Hematopoietic multipotent progenitor cell treated with erythropoietin and hydrocortisone succinate and interleukin-3 and kit ligand, for 15 days (in vitro differentiated cells): ENCODE data around the gene IDH2.
"Not testable (repeated sequence)": the region's sequence is repeated elsewhere in the genome, so short reads cannot be mapped to it uniquely, and the experiment has no call there.

Experiments
- DNase-seq: peaks from one replicate; pipeline ENCODE4 v3.0.0-alpha.2; 2015; ENCODE audit warnings: low spot score

The IDH2 gene

GRCh38 chr15:90114451-90114901 is 12.2 kb upstream of the IDH2 start:
- DNase-seq, result no peak

DNA sequence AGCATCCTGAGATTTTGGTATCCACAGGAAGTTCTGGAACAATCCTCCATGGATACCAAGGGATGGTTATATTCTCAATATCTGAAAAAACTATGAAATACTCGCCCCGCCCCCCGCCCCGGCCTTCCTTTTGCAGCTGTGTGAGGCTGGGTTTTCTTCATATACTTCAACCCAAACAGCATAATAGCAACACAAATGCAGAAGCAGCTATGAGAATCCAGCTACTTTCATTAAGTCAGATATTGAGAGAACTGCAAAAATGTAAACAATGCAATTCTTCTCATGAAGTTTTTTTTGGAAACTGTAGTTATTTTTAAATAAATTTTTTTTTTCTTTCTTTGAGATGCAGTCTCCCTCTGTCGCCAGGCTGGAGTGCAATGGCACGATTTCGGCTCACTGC is 10.9 kb upstream of the IDH2 start:
- DNase-seq, result no peak

DNA sequence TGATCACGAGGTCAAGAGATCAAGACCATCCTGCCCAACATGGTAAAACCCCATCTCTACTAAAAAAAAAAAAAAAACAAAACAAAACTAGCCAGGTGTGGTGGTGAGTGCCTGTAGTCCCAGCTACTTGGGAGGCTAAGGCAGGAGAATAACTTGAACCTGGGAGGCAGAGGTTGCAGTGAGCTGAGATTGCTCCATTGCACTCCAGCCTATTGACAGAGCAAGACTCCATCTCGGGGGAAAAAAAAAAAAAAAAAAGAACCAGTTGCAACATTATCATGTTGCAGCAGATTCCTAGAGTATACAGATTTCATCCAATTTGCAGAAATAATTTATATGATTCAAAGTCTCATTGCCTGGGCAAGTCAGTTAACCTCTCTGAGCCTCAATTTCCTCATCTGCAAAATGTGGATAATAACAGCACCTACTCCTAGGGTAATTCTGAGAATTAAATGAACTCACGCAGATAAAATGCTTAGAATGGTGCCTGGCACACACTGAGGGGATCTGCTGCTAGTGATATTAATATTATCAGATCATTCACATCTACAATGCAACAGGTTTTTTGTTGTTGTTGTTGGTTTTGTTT is 7.0 kb upstream of the IDH2 start:
- DNase-seq, result peak; percentile 41

- not testable (repeated sequence) for DNase-seq
Measured at GRCh38 chr15:90108038-90108437, 5.8 kb upstream of the IDH2 start.

DNA sequence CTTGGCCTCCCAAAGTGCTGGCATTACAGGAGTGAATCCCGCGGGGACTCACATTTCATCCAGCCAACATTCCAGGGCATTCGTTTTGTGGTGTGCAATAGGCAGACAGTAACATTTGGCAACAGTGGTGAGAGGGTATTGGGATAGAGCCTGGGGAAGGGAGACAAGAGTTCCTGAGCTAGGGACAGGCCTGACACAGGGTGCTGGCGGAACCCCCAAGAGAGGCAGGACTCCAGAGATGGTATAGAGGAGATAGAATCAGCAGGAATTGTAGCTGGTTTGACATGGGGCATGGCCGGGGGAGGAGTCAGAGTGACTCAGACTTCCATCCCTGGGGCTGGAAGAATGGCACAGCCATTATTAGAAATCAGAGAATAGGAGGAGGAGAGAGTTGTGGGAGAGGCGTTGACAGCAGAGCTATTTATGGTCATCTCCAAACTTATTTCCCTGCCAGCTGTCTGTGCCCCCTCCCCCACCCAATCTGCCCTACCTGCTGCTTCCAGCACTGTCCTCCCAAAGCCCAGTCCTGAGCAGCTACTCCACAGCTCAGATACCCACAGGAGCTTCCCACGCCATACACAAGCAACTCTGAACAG is 4.4 kb upstream of the IDH2 start:
- DNase-seq, result no peak

- no peak for DNase-seq
Measured at GRCh38 chr15:90105521-90105920, 3.3 kb upstream of the IDH2 start.

DNA sequence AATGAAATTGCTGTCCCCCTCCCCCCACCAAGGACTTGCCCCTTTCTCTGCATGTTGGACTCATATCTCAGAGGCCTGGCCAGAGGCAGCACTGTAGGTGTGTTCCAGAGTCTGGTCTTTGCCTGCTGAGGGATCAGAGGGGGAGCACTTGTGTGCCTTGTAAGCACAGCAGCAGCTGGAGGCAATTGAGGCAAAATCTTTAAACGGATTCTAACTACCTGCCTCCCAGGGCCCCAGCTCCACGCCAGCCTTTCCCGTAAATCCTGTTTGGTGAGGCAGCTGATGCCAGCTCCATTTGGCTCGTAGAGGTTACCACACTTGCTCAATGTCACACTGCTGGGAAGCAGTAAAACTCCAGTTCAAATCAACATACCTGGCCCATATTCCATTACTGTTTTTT is 2.3 kb upstream of the IDH2 start:
- no peak for DNase-seq

- DNase-seq, result no peak
Measured at GRCh38 chr15:90103701-90104329, 1.5 kb upstream of the IDH2 start.

DNA sequence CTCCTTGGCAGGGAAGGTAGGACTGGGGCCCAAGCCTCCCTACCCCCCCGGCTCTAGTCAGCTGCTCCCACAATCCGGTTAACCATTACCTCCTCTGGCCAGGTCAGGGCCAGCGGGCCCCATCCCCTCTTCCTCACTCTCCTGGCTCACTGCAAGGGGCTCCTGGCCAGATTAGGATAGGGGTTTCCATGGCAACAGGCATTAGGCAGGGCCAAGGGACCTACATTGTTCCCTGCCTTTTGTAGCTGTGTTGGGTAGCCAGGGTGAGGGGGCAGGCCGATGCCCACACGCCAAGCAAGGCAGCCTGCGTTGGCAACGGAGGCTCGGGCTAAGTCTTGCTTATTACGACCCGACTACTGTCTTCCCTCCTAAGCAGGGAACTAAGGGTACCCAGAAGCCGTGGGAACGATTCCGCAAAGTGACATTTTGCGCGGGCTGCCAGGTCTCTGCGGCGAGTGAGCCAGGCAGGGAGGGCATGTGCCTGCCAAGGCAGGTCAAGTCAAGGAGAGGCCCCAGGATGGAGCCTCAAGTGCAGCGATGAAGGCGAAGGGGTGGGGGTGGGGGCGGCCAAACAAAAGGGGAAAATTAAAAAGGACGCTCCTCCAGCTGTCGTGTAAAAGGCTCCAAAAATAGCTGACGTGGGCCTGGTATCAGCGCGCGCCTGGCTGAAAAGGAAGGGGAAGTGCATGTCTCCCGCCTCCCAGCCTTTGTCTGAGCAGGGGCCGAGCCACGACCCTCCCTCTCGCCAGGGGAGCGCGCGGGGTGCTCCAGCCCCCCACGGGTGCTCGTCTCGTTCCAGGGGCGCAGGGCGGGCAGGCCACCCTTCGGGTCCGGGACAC is 919 bp downstream of the IDH2 start:
- DNase-seq, result peak; percentile 34

DNA sequence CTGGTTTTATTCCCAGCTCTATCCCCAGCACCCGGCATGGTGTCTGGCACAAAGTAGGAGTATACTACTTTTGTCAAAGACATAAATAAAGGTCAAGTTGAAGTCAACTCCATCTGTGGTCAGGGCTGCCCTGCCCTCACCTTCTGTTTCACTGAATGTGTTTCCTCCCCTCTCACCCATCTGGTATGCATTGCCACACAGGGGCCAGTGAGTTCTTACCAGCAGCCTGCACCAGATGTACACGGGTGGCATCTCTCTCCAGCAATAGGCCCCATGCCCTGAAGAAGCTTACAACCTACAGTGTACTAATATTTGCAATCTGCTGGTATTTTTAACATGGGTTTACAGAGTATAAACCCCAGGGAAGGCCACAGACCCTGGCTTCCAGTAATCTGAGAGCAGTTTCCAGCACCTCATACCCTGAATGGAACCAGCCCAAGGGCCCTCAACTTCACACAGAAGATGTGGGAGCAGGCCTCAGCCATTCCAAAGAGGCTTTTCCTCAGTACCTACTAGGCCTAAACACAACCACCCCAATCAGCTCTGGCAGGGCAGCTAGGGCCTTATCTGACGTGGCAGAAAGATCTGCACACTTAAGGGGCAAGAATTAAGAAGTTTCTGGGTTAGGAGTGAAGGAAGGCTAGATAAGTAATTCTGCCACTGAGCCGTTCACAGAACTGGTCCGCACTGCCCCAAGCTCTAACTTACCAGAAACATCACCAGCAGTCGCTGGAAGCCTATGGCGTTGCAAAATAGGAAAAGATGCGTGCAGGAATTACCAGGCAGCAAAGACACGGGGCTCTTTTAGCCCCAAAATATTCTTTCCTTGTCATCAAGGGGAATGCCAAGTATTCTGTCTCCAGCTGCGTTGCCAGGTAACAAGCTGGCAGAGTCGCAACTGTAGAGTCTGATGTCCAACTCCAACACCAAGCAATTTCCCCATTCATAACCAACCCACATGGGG is 2.1 kb downstream of the IDH2 start:
- DNase-seq, result peak; percentile 76

DNA sequence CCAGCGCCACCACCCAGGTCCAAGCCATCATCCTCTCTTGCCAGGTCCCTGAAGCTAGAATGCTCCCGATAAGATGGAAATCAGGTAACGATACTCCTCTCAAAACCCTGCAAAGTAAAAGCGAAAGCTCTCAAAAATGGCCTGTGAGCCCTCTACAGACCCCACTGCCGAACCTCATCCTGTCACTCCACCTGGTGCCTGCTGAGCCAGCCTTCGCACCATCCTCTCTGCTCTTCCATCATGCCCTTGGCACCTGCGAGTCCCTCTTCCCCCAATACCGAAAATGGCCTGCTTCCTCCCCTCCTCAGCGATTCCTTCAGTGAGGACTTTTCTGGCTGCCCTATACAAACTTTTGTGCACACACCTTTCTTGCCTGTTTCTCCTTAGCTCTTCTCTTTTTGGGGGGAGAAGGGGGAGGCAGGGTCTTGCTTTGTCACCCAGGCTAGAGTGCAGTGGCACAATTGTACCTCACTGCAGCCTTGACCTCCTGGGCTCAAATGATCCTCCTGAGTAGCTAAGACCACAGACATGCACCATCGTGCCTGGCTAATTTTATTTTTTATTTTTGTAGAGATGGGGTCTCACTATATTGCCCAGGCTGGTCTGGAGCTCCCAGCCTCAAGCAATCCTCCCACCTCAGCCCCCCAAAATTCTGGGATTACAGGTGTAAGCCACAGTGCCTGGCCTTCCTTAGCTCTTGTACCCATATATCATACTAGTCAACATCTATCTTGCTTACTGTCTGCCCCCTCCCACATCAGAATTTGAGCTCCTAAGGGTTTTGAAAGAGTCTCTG is 3.0 kb downstream of the IDH2 start:
- DNase-seq, result no peak

DNA sequence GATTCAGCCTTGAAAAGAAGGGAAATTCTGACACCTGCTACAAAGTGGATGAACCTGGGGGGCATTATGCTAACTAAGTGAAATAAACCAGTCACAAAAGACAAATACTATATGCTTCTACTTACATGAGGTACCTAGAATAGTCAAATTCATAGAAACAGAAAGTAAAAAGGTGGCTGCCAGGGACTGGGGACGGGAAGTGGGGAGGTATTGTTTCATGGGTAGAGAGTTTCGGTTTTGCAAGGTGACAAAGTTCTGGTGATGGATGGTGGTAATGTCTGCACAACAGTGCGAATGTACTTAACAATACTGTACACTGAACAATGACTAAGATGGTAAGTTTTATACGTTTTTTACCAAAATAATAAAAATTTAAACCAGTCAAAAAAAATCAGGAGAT is 4.8 kb downstream of the IDH2 start:
- DNase-seq, result peak; percentile 17

DNA sequence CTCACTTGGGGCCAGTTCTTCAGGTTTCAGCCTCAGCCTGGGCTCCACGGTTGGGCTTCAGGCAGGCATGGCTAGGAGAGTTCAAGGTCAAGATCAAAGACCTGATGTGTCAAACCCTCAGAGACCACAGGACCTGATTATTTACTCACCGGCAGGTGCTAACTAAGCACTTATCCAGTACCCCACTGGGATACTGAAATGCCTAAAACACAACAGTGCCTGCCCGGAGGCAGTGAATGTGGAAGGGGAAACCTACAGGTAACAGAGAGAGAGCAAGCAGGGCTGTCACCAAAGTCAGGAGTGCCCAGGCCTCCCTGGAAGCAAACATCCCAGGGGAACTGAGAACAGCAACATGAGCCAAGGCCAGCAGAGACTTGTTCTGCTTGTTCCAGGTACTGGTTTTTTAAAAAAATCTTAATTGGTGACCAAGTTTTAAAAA is 6.7 kb downstream of the IDH2 start:
- no peak for DNase-seq

GRCh38 chr15:90091156-90091931 is 10.9 kb downstream of the IDH2 start:
- no peak for DNase-seq

DNA sequence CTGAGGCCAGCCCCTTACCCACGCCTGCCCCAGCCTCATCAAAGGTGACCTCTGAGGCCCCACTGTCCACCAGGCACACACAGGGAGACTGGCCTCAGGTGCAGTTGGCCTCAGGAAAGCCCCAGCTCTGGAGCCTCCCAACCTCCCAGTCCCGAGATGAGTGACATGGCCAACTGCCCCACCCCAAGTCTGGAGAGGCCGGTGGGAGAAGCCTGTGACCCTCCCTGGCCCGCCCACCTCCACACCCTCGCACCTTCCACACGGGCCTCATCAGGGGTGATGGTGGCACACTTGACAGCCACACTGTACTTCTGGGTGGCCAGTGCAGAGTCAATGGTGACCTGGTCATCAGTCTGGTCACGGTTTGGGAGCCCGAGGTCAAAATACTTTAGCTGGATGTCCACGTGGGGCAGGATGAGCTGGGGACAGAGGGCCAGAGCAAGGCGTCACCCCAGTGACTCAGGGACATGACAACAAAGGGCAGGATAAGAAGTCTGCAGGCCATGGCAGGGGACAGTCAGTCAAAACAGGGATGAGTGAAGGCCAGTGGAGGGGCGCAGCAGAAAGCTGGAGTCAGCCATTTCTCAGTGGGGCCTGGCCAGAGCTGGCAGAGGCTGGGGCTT is 11.9 kb downstream of the IDH2 start:
- no peak for DNase-seq

DNA sequence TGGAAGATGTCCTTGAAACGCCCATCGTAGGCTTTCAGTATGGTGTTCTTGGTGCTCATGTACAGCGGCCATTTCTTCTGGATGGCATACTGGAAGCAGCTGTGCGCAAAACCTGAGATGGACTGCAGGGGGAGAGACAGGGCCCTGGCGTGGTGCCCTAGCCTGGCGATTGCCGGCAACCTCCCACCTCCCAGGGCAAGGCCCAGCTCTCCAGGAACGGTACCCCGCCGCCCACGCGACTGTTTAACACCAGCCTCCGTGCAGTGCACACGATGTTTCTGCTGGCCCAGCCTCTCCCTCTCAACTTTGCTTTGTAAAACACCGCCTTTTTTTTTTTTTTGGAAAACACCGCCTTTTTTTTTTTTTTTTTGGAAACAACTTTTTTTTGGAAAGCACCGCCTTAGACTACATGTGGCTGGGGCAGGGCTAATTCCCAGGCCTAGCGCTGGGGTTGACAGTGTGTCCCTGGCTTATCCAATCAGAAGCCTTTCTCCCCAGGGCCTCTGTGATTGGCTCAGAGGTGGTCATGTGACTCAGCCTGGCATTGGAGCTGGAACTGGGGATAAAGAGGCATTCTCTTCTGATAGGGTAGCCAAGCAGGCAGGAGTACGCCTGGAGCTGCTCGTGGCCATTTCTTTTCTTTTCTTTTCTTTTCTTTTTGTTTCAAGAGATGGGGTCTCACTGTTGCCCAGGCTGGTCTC is 14.7 kb downstream of the IDH2 start:
- DNase-seq, result peak; percentile 38

GRCh38 chr15:90086868-90087268 is 15.4 kb downstream of the IDH2 start:
- peak; percentile 46 for DNase-seq

DNA sequence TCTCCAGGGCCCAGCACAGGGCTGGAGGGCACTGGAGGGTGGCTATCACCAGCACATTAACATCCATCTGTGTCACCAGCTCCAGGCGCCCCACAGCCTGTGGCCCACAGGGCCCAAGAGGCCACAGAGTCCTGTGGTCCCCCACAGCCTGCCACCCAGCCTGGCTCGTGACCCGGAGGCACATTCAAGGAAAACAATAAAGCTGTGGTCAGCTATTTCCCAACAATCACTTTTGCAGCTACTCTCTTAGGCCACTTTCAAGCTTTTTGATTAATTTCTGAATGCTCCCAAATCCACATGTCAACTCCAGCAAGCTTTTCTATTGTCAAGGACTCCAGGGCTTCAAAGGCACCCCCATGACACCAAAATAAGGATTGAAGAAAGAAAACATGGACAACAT is 16.7 kb downstream of the IDH2 start:
- no peak for DNase-seq

DNA sequence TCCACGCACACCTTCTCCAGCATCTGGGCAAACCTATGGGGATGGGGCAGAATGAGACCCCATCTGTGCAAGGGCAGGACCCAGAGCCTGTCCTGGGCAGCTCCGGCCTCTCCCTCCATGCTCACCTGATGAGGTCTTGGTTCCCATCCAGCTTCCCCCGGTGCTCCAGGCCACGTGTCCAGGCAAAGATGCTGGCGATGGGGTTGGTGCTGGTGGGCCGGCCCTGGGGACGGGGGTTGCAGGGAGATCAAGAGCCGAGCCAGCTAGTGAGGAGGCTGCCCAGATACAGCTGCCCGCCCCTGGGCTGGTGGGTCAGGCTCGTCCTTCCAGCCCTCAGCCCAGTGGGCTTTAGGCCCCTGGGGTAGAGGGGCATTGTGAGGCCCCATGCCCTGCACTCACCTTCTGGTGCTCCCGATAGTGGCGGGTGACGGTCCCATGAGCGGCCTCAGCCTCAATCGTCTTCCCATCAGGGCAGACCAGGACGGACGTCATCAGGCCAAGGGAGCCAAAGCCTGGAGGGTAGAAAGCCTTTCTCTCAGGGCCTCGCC is 17.3 kb downstream of the IDH2 start:
- DNase-seq, result no peak
